Measurements from ENCODE around the gene PRUNE2.

- no peak for TF ChIP-seq CTCF (IDR thresholded peaks at IDR 0.05; ENCODE audit: borderline replicate concordance, extremely low read depth, low read length, poor library complexity, severe bottlenecking)
- TF ChIP-seq EZH2 (IDR thresholded peaks at IDR 0.05; ENCODE audit: borderline replicate concordance, low read depth, low read length, severe bottlenecking): no peak
Observed at GRCh38 chr9:76642074-76642473, 263.8 kb downstream of the PRUNE2 start.
